GM19455 (cell line): ENCODE data around the gene GIT1.
"Not testable (repeated sequence)": the region's sequence is repeated elsewhere in the genome, so short reads cannot be mapped to it uniquely, and the experiment has no call there.

Experiments
- ATAC-seq: cut with Tn5 transposase; IDR thresholded peaks from one replicate; pipeline ENCODE4 v1.9.1; 2021; ENCODE audit not compliant: unreplicated experiment

The GIT1 gene

DNA sequence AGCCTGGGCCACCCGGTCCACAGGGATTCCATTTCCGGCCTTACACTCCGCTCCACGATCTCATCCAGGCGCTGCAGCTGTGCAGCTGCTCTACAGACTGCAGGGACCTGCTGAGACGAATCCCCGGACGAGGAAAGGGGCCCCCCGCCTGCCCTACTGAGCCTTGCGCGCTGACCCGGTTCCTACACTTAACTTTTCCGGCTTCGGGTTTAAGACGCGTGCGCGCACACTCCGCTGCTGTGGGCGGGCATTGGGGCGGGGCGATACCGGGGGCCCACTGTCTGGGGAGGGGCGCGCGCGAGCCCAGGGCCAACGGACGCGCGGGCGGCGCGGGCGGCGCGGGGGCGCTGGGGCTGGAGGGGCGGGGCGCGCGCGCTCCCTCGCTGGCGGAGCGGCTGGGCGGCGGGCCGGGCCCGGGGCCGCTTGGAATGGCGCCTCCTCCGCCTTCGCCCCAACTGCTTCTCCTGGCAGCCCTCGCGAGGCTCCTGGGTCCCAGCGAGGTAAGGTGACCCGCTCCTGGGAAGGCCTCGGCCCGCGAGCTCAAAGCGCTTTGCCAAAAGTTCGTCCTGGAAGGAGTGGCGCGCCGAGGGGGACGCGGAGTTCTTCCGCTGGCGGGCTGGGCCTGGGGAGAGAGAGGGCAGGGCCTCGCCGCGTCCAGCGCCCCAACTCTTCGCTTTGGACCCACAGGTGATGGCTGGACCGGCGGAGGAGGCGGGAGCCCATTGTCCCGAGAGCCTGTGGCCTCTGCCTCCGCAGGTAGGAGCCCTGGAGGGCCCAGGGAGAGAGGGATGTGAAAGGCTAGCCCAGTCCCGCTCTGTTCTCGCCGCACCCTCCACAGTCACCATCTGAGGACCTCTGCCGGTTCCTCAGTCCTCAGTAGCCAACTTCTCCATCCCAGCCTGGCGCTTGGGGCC, 20.9 kb downstream of the GIT1 start, which contains the start of gene TP53I13:
Gene TP53I13 (plus strand): TSS at position 371 of the 914 bp plus-strand sequence. CDS start 58 bp downstream, at position 429.
- ATAC-seq: peak; percentile 41

DNA sequence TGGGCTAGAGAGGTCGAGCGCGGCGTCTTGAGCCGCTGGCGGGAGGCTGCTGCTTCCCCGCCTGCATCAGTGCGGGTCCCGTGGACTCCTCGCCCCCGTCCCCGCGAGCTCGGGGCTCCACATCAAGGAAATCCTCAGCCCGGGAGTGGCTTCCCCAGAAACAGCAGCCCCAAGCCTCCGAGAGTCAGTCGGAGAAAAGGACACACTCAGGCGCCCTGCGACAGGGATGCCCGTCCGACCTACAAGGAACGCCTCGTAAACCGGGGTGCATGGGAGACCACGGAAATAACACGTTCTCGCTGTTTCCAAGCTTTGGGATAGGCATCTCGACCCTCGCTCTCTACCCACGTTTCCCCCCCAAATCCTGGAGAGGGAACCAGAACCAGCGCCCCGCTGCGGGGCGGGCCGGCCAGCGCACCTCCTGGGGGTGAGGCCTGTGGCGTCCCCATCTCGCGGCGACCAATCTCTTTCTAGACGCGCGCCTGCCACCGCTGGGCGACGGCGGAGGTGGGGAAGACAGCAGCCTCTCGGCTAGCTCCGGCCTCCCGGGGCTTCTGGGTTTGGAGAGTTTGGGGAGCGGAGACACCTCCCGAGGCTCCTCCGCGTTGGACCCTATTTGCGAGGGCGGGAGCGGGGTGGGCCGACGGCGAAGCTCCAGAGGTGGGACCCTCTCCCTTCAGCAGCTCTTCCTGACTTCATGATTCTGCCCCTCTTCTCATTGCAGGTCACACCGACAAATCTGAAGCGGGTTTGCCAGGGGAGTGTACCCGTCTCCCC, 21.7 kb downstream of the GIT1 start:
- peak; percentile 36 for ATAC-seq

DNA sequence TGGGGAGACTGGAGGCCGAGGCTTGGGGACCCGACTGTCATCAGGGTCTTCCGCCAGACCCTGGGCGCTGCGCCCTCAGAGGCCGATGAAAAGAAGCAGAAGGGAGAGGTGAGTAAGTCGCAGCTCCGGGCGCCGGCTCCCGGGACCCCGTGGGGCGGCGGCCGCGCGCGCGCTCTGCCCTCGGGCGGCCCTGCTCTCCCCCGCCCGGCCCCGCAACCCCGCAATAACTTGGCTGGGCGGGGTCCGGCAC, 22.2 kb downstream of the GIT1 start:
- peak; percentile 7 for ATAC-seq

DNA sequence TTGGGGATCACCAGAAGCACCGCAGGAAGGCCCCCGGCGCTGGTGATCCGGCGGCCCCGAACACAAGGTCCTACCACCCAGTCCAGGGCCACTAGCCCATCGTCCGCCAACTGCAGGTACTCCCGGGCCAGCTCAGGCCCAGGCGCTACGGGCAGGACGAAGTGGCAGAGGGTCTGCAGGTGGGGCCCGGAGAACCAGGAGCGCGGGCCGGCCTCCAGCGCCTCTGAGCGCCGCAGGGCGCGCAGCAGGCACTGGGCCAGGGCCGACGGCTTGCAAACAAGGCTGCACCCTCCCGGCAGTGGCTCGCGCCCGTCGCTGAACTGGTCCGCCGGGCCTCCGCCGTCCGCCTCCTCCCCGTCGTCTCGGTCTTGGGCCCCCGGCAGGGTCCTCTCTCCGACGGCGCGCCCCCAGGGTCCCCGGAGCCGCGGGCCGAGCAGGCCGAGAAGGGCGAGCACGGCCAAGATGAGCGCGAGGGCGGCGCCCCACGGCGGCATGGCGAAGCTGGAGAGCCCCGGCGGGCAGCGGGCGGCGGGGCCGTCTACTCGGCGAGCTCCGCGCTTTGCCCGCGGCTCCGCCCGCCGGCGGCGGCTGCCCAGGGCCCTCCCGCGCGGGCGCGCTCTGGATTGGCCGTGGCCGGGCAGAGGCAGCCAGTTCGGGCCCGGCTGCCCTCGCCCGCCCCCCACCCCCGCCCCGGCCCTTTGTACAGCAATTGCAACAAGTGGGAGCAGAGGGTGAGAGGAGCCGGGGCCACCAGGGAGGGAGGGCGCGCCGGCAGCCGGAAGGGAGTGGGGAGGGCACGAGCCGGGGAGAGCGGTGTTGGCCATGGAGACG, 22.8 kb downstream of the GIT1 start, which contains the start of gene ABHD15:
Gene ABHD15 (minus strand): TSS at position 565 of the 831 bp plus-strand sequence. CDS start 71 bp downstream, at position 494.
- peak; percentile 29 for ATAC-seq

DNA sequence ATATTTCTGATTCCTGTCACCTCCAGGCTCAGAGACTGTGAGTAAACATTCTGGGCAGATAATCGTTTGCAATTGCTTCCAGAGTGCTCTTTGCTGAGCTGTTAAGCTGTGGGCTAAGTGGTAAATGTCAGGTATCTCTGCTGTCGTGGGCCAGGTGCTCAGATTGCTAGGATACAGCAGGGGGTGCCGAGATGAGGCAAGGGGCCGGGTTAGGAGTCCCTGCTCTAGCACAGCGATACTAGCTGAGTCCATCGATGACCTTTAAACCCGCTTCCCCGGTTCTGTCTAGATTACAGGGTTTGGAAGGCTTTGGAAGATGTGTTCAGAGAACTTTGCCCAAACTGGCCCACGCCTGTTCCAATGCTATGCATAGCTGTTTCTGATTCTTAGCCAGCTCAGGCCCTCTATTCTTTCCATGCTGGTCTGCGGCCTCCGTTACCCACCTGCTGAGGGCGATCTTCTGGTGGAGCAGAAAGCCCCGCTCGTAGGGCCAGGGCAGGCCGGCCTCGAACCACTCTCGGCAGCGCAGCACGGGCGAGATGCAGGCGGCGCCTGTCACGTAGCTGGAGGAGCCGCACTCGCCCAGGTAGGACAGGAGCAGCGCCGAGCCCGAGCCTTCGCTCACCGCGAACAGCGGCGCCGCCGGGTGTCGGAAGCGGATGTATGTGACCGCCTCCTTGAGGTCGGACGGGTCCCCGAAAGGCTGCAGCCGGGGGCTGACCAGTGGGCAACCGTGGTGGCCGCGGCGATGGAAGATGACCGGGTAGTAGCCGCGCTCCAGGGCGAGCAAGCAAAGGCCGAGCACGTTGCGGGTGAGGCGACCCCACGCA, 23.6 kb downstream of the GIT1 start:
- ATAC-seq: no peak

DNA sequence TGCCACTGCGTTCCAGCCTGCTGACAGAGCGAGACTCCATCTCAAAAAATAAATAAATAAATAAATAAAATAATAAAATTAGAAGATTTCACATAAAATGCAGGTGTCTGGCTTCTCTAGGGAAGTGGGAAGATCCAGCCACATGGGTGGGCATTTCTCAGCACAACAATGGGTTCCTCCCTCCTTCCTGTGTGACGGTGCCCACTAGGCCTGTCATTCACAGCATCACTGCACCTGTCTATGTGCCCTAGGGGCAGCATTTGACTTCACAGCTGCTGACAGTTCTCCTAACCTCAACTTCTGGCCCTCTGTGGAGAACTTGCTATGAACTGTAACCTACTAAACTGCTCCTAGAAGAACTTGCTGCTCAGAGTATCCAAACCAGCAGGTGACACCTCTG, 25.6 kb downstream of the GIT1 start:
- no peak for ATAC-seq

DNA sequence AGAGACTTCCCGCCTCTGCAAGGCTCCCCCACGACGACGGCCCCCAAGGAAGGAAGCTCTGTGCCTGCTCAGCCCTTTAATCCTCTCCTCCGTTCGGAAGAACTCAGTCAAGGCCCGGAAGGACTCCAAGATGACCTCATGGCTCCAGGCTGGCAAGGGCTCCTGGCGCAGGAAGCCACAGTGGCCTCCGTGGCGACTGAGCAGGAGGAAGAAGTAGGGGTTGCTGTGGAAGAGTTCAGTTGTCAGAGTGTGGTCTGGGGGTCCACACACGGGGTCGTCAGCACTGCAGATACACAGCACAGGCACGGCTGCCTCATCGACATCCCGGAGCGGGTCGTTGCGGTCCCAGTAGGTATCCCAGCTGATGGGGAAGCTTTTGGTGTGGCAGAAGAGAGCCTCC, 26.8 kb downstream of the GIT1 start:
- no peak for ATAC-seq

DNA sequence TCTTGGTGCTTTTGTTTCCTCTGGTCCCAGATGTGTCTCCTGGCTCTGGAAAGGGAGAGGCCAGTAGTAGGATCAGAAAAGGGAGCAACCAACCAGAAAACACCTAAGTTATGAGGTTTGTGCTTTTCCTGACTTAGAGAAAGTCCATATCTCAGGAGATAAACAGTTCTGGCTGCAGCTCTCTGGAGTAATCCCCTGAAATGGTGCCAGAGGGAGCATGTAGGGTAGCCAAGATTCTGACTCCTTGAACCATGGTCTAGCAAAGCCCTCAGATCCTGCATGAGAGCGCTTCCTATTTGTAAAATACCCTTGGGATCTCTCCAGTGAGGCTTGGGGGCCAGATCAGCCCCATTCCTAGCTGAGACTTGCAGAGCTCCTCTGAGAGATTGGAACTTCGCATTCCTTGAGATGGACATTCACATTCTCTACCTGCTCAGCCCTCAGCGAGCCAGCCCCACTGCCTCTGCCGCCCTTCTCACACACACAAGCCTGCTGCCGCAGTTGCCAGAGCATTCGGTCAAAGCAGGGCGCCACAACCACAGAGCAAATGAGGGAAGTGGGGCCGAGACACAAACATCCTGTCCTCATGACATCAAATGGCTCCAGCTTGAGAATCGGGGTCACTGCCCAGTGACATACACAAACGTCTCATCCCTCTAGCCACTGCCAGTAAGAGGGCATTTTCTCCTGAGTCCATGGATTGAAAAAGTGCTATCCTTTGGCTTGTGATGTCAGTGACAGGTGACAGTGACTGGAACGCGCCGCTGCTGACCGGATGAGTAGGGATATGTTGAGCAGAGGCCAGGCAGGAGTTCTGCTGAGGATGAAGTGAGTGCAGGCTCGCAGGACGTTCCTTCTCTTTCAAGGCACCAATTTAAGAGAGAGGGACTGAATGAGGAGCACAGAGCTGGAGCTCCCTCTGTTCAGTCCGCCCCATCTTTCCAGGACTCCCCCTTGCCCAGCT, 27.6 kb downstream of the GIT1 start:
- ATAC-seq: no peak

DNA sequence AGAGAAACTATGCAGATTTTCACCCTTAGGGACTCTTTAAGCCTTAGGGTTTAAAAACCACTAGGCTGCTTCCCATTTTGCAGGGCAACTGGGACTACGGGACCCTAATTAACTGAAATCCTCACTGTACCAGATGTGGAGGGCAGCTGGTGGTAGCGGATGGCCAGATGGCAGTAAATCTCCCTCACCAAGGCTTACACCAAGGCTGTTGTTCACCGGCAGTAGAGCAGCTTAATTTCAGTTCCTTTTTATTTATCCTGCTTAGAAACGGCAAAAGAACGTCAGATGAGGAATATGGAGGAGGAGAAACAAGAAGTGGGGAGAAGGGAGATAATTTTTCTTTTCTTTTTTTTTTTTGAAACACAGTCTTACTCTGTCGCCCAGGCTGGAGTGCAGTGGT, 29.1 kb downstream of the GIT1 start:
- no peak for ATAC-seq

DNA sequence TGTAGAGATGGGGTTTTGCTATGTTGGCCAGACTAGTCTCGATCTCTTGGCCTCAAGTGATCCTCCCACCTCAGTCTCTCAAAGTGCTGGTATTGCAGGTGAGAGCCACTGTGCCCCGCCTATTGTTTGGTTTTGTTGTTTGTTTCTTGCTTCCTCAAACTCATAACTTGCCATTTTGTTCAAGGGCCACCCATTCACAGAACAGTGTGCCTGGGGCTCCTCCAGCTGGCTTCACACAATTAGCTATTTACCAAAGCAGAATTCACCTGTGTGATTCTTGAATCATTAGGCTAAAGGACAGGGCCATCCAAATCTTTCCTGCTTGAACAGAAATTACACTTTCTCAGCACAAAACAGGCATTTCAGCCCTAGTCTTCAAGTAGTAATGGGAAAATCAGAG, 29.8 kb downstream of the GIT1 start:
- ATAC-seq: no peak

DNA sequence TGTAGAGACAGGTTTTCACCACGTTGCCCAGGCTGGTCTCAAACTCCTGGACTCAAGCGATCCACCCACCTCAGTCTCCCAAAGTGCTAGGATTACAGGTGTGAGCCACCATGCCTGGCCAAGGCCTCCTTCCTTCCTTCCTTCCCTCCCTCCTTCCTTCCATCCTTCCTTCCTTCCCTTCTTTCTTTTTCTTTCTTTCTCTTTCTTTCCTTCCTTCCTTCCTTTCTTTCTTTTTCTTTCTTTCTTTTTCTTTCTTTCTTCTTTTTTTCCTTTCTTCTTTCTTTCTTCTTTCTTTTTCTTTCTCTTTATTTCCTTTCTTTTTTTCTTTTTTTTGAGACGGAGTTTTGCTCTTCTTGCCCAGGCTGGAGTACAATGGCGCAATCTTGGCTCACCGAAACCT, 31.3 kb downstream of the GIT1 start:
- ATAC-seq: not testable (repeated sequence)

DNA sequence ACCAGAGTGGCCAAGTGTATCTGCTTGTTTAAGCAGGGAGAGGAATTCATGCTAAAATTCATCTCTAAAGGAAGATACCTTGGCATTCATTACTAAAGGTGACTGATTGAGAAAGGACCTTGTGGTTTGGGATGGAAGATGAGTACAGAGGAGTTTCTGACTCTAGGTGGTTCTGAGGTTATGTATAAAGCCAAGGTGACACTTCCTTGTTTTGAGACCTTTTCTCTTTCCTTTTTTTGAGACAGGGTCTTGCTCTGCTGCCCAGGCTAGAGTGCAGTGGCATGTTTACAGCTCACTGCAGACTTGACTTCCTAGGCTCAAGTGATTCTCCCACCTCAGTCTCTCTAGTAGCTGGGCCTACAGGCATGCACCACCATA, 31.7 kb downstream of the GIT1 start:
- no peak for ATAC-seq

DNA sequence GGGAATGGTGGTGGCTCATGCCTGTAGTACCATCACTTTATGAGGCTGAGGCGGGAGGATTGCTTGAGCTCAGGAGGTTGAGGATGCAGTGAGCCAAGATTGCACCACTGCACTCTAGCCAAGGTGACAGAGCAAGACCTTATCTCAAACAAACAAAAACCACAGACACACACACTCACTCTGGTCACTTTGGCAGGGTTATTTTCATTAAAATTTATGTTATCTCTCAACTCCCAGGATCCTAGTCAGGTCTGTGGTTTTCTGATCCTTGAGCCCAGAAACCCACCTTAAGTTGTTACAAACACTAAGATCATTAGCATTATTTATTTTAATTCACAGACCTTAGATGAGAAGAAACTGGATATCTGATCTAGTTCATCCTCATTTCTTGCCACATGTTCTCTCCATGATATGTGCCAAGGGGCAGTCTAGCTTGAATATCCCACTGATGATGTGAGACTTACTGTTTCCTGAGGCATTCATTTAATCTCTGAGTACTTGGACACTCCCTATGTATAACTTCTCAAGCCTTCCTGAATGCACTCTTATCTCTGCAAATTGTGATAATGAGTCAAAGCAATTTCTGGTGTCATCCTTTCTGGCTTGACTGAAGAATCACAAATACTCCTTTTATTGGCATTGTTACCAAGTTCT, 32.2 kb downstream of the GIT1 start:
- no peak for ATAC-seq

DNA sequence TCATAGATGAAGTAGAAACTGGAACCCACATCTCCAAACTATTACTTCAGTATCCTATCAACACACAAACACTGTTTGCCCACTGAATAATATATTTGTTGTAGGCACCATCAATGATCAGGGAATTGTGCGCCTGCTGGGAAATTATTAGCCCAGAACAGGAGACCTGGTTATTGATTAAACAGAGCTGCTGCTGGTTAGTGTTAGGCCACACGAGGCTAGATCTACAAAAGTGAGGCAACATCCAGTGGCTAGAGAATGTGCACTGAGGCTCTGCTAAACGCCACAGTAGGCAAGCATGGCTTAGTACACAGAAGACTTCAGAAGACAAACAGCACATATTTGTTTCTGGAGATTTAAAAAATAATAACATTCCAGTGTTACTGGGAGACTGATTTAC, 33.6 kb downstream of the GIT1 start:
- ATAC-seq: no peak

DNA sequence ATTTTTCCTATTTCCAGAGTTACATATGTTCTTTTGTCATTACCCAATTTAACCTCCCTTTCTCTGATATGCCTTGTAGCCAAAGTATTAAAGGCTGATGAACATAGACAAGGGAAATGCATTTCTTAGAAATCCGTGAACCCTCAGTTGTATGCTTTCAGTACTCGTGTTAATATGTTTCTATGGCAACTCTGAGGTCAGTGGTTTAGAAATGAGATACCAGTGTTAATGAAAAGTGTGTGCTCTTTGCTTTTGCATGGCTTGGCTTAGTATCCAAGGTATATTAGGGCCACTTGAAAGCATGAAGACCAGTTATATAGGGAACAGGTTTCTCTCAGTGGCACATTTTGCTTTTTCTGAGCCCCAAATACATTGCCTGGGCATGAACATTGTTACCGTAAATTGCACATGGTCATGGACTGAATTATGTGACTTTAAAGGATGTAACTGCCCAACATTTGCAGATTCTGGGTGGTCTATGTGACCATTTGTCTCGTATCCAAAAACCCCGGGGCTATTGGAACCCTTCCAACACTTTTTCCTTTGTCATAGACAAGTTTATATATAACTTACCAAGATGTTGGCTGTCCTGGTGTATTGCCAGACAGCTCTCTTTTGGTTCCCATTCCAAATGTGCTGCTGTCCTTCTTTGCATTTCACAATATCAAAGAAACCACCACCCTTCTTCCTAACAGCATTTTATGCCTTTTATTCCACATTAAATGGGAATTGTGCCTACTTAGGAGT, 40.1 kb downstream of the GIT1 start:
- no peak for ATAC-seq

DNA sequence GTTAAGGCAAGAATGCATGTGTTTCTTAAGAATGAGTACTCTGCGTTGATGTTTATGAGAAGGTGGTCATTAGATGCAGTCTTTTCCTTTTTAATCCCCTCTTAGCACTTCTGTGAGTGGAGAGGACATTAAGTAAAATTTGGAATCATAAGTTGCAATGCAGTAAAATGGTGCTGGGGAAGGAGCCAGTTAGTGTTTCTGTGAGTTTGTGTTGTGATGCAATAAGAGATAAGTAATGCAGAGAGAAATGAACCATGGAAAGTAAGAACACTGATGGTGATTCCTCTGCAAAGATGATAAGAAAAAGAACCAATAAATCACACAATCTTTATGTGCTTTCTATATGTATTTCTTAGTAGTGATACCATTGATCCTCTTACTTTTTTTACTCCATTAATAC, 42.6 kb downstream of the GIT1 start:
- ATAC-seq: no peak

DNA sequence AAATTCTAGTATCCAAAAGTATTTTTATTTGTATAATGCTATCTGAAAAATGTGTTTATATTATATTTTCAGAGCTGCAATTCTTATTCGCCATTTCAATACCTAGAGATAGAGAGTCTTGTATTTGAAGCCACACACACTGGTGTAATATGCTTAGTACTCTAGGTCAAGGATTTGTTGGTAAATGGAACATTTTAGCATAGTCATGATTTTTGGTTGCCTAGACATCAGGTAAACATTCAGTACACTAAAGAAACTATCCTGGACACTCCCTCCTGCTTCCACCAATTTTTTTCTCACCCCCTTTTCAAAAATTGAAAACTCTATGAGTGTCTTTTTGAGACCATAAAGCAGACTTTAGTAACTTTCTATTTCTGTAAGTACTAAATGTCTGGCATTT, 43.4 kb downstream of the GIT1 start:
- ATAC-seq: no peak

DNA sequence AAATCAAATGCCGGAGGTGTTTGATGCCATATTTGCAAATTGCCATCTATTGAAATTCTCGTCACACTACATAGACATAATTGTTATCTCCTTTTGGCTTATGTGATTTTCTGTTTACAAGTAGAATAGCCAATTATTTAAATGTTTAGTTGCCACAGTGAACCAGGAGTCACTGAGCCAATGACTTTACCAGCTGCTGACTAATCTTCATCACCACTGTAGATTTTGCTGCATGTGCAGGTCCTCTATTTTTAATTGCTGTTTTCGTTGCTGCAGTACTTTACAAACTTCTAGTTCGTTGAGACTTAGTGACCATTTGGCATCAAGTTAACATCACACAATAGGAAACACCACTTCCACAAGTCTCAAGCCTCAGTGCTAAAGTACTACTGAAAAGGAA, 45.4 kb downstream of the GIT1 start:
- ATAC-seq: no peak
